ENCODE measurements around the gene ANP32E. TPM values are rescaled to one million over a fixed set of nuclear protein-coding genes. Genes with fewer than 3 reads are reported as not detected.

The ANP32E gene
- total and polyA plus RNA-seq, 2 of the 4 experiments (the other 2 are of a cell fraction), result 5.9 to 18.4 TPM

DNA sequence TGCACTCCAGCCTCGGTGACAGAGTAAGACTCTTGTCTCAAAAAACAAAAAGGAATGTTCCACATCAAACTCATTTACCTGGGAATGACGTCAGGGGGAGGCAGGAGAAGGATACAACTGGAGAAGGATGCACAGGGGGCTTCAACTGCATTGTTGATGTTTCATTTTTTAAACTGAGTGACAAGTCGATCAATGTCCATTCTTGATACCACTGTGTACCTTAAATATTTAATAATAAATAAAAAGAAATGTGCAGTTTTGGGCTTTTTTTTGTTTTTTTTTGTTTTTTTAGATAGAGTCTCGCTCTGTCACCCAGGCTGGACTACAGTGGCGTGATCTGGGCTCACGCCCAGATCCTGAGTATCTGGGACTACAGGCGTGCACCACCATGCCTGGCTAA is 50.4 kb downstream of the ANP32E start:
- H3K27ac ChIP-seq (ENCODE audit: insufficient read depth, low read length), result no peak overlapping the region
- H3K9me3 ChIP-seq (ENCODE audit: control insufficient read depth, insufficient read depth, low read length), result no peaks in the 10 kb centered on the region
- no peak overlapping the region for H3K23ac ChIP-seq (ENCODE audit: low read depth, low read length)
- H2BK5ac ChIP-seq (ENCODE audit: low read depth, low read length, poor library complexity, severe bottlenecking), result no peak overlapping the region
- no CpG with 5 or more reads among the region's 7 CpGs for WGBS, 2 experiments (ENCODE audit: extremely low coverage in 2 of 2, insufficient read length in 1 of 2)
- H3K56ac ChIP-seq (ENCODE audit: extremely low read depth, insufficient read depth, low read length), result no peak overlapping the region
- DNase-seq, result no peak
- ChIA-PET CTCF (no interaction called here), POLR2A (ENCODE audit: unreplicated experiment) (no interaction called here)
- no peak overlapping the region; the same call in 1 of the 2 replicates for H2AK5ac ChIP-seq (ENCODE audit: low read depth, low read length)
- no peaks in the 10 kb centered on the region for H3K36me3 ChIP-seq (ENCODE audit: control insufficient read depth, insufficient read depth, low read length)
- 0 out of 2 replicates have a peak overlapping the region, but pooled peaks have one; percentile 9 for H4K91ac ChIP-seq (ENCODE audit: insufficient read depth, low read depth, low read length)
- peaks cover 2% of the 10 kb centered on the region; the same call in 1 of the 2 replicates for H3K4me1 ChIP-seq (ENCODE audit: control insufficient read depth, insufficient read depth, low read length)
- ATAC-seq (ENCODE audit: low read depth), result no peak
- no TSS peak for BruUV-seq (replicated peaks)
- no peaks in the 10 kb centered on the region for H3K79me1 ChIP-seq (ENCODE audit: low read depth in 1 of 2, low read length in 2 of 2)
- H3K9ac ChIP-seq (ENCODE audit: low read depth, low read length), result no peak overlapping the region
- H4K20me1 ChIP-seq (ENCODE audit: insufficient read depth, low read length), result no peaks in the 10 kb centered on the region
- in situ Hi-C loops (cut with MboI; ENCODE audit: low sequenced_read_pairs) (no loop called here), dilution Hi-C loops (cut with HindIII; ENCODE audit: low sequenced_read_pairs, unreplicated experiment) (no loop called here), intact Hi-C loops (cut with micrococcal nuclease) (no loop called here)
- H2AFZ ChIP-seq (replicated peaks; ENCODE audit: low read length, poor library complexity), result no peak overlapping the region
- no peak overlapping the region for H3K14ac ChIP-seq (replicated peaks; ENCODE audit: low read depth, low read length)
- no peak overlapping the region for H4K5ac ChIP-seq (ENCODE audit: low read depth, low read length)
- no peak overlapping the region for H4K8ac ChIP-seq (ENCODE audit: low read depth in 2 of 2, low read length in 2 of 2)
- no peaks in the 10 kb centered on the region for H3K9me1 ChIP-seq (ENCODE audit: insufficient read depth, low read length)
- H3K27me3 ChIP-seq (ENCODE audit: control insufficient read depth, insufficient read depth, low read length), result no peaks in the 10 kb centered on the region
- H2BK20ac ChIP-seq (ENCODE audit: low read depth, low read length), result peak overlapping the region; percentile 20; the same call in 1 of the 2 replicates
- no peak overlapping the region for H3K18ac ChIP-seq (ENCODE audit: low read depth, low read length)
- H2BK15ac ChIP-seq (ENCODE audit: low read depth, low read length), result peak overlapping the region; percentile 53; the same call in 1 of the 3 replicates
- peak overlapping the region; percentile 22; the same call in 1 of the 2 replicates for H3K4ac ChIP-seq (ENCODE audit: low read depth, low read length)
- no peak overlapping the region for H3K4me2 ChIP-seq (ENCODE audit: low read depth, low read length)
- H2BK120ac ChIP-seq (ENCODE audit: low read depth, low read length), result no peak overlapping the region
- TF ChIP-seq MXI1 (IDR thresholded peaks at IDR 0.05; ENCODE audit: borderline replicate concordance, low read depth, low read length) (no peak), FOS (IDR thresholded peaks at IDR 0.05; ENCODE audit: low read depth, low read length) (no peak), CEBPB (IDR thresholded peaks at IDR 0.05; ENCODE audit: low read depth, low read length) (no peak), ELK1 (IDR thresholded peaks at IDR 0.05; ENCODE audit: borderline replicate concordance, low read depth, low read length) (no peak), RFX5 (IDR thresholded peaks at IDR 0.05; ENCODE audit: low read depth, low read length) (no peak), BHLHE40 (IDR thresholded peaks at IDR 0.05; ENCODE audit: low read depth, low read length) (no peak), MAFK (IDR thresholded peaks at IDR 0.05; ENCODE audit: low read depth, low read length) (no peak), RAD21 (IDR thresholded peaks at IDR 0.05; ENCODE audit: low read length) (no peak), SMC3 (IDR thresholded peaks at IDR 0.05; ENCODE audit: low read depth, low read length) (no peak), RCOR1 (IDR thresholded peaks at IDR 0.05; ENCODE audit: insufficient replicate concordance, low read length) (no peak), CHD1 (IDR thresholded peaks at IDR 0.05; ENCODE audit: low read depth, low read length) (no peak), MAZ (IDR thresholded peaks at IDR 0.05; ENCODE audit: borderline replicate concordance, low read depth, low read length) (no peak)
- TF ChIP-seq, protein P1, sequence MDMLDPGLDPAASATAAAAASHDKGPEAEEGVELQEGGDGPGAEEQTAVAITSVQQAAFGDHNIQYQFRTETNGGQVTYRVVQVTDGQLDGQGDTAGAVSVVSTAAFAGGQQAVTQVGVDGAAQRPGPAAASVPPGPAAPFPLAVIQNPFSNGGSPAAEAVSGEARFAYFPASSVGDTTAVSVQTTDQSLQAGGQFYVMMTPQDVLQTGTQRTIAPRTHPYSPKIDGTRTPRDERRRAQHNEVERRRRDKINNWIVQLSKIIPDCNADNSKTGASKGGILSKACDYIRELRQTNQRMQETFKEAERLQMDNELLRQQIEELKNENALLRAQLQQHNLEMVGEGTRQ (IDR thresholded peaks at IDR 0.05; ENCODE audit: low read depth, low read length), result no peak
- no peak overlapping the region for H2AK9ac ChIP-seq (replicated peaks; ENCODE audit: low read depth, low read length, poor library complexity)
- no peak overlapping the region for H3K4me3 ChIP-seq (ENCODE audit: insufficient read depth, low read depth, low read length)

Measured in IMR-90 (cell line).